ENCODE results near the gene IMMP1L. TPM values are rescaled to one million over a fixed set of nuclear protein-coding genes. Genes with fewer than 3 reads are reported as not detected.

The IMMP1L gene
- 10 to 100 TPM; 20.7 to 23.3 TPM for total RNA-seq

GRCh38 chr11:31509429-31510345 lies at the start of gene IMMP1L, which contains the start of gene ELP4:
IMMP1L (minus strand) TSS chr11:31509622; CDS start chr11:31463276, 46,346 bp downstream.
ELP4 (plus strand) TSS chr11:31509767; CDS start chr11:31509785, 18 bp downstream.
- CTCF ChIA-PET: no interaction called here

GRCh38 chr11:31558001-31558400 lies 48.6 kb upstream of the IMMP1L start:
- intact Hi-C loops (cut with micrococcal nuclease): no loop called here
- ChIA-PET POLR2A (no interaction called here), CTCF (no interaction called here)
- H3K9me3 Mint-ChIP-seq: no peaks in the 10 kb centered on the region
- no peak overlapping the region for H3K27ac Mint-ChIP-seq
- TF ChIP-seq CTCF (IDR thresholded peaks at IDR 0.05): no peak
- H3K4me1 Mint-ChIP-seq (ENCODE audit: low read depth): no peaks in the 10 kb centered on the region
- no peaks in the 10 kb centered on the region for H3K36me3 Mint-ChIP-seq (ENCODE audit: low read depth)
- no peak overlapping the region for H3K4me3 Mint-ChIP-seq
- no peaks in the 10 kb centered on the region for H3K27me3 Mint-ChIP-seq
- ATAC-seq: no peak
- no peak for DNase-seq

More at GRCh38 chr11:31509429-31510345, at the start of gene IMMP1L, which contains the start of gene ELP4:
- DNase-seq (peak; percentile 98), ATAC-seq (peak; percentile 99)
- H3K27ac Mint-ChIP-seq: peak within 1 kb of the TSS; percentile 96
- POLR2A ChIA-PET: no interaction called here
- peaks cover 10% of the 10 kb centered on the region for H3K36me3 Mint-ChIP-seq (ENCODE audit: low read depth)
- no peaks in the 10 kb centered on the region for H3K9me3 Mint-ChIP-seq
- no peak for TF ChIP-seq CTCF (IDR thresholded peaks at IDR 0.05)
- intact Hi-C loops (cut with micrococcal nuclease): no loop called here
- H3K4me3 Mint-ChIP-seq: peak within 1 kb of the TSS; percentile 99
- H3K27me3 Mint-ChIP-seq: no peaks in the 10 kb centered on the region
- peaks cover 37% of the 10 kb centered on the region for H3K4me1 Mint-ChIP-seq (ENCODE audit: low read depth)

GRCh38 chr11:31555938-31556337 lies 46.5 kb upstream of the IMMP1L start:
- no peaks in the 10 kb centered on the region for H3K9me3 Mint-ChIP-seq

GRCh38 chr11:31542862-31543261 lies 33.4 kb upstream of the IMMP1L start:
- CTCF ChIA-PET: no interaction called here
- intact Hi-C loops (cut with micrococcal nuclease): no loop called here
- POLR2A ChIA-PET: no interaction called here
- peaks cover 24% of the 10 kb centered on the region for H3K36me3 Mint-ChIP-seq (ENCODE audit: low read depth)
- H3K27ac Mint-ChIP-seq: no peak overlapping the region
- DNase-seq (no peak), ATAC-seq (no peak)
- no peak overlapping the region for H3K4me3 Mint-ChIP-seq
- no peaks in the 10 kb centered on the region for H3K27me3 Mint-ChIP-seq
- no peaks in the 10 kb centered on the region for H3K4me1 Mint-ChIP-seq (ENCODE audit: low read depth)
- TF ChIP-seq CTCF (IDR thresholded peaks at IDR 0.05): no peak
- peaks cover 2% of the 10 kb centered on the region for H3K9me3 Mint-ChIP-seq

More at GRCh38 chr11:31555938-31556337, 46.5 kb upstream of the IMMP1L start:
- no peak for TF ChIP-seq CTCF (IDR thresholded peaks at IDR 0.05)
- ChIA-PET CTCF (no interaction called here), POLR2A (no interaction called here)
- ATAC-seq (no peak), DNase-seq (no peak)
- Mint-ChIP-seq H3K4me1 (ENCODE audit: low read depth) (no peaks in the 10 kb centered on the region), H3K4me3 (no peak overlapping the region), H3K36me3 (ENCODE audit: low read depth) (no peaks in the 10 kb centered on the region), H3K27me3 (no peaks in the 10 kb centered on the region), H3K27ac (no peak overlapping the region)
- intact Hi-C loops (cut with micrococcal nuclease): no loop called here

- intact Hi-C loops (cut with micrococcal nuclease): no loop called here
- no peak for DNase-seq
- ATAC-seq: no peak
- CTCF ChIA-PET: no interaction called here
- POLR2A ChIA-PET: no interaction called here
- H3K4me3 Mint-ChIP-seq: no peak overlapping the region
- peaks cover 5% of the 10 kb centered on the region for H3K36me3 Mint-ChIP-seq (ENCODE audit: low read depth)
- no peak overlapping the region for H3K27ac Mint-ChIP-seq
- no peak for TF ChIP-seq CTCF (IDR thresholded peaks at IDR 0.05)
- no peaks in the 10 kb centered on the region for H3K9me3 Mint-ChIP-seq
- no peaks in the 10 kb centered on the region for H3K4me1 Mint-ChIP-seq (ENCODE audit: low read depth)
- no peaks in the 10 kb centered on the region for H3K27me3 Mint-ChIP-seq
Observed at GRCh38 chr11:31535479-31535878, 26.1 kb upstream of the IMMP1L start.

All from activated CD8-positive, alpha-beta T cell treated with anti-CD3 and anti-CD28 coated beads for 36 hours (primary cell).